IPS-NIHi7 (cell line): ENCODE results near the gene STK38L.

Source experiments
- DNase-seq: peaks from one replicate; pipeline ENCODE4 v3.0.0; 2012; ENCODE audit warnings: mixed read lengths; ENCODE audit errors: extremely low spot score

The STK38L gene

DNA sequence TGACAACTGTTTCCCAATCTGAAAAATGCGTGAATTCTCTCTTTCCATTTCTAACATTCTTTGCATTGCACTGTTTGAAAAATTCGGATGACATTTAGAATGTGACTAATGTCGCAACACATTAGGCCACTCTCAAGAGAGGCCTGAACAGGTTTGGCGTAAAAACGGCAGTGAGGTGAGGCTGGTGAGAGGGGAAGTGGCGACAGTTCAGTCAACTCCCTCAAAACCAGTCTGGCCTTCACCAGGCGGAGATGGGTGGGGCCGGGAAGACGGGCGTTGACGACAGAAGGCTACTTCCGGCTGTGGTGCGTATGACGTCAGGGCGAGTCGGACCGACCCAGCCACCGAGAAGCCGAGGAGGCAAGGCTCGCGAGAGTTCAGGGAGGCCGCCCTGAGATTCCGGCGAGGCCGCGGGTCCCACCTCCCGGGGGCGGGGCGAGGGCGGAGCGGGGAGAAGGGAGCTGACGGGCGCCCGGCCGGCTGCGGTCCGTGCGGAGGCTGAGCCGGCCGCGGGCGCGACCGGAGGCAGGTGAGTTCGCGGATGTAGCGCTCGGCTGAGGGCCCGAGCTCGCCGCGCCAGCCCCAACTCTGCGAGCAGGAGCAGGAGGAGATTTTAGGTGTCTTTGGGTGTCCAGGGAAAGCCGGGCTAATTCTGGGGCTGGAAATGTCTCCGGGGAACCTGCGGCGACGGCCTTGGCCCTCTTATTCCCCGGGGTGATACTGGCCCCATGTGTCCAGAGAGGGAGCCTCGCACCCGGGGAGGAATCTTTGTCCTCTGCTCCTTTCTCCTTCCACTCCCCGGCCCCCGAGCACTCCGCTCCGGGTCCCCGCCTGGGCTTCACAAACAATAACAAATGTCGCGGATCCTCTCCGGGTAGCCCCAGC, at the start of gene STK38L:
STK38L (plus strand) TSS at position 483 of the 885 bp plus-strand sequence. CDS start 53,435 bp downstream, outside the sequence.
- DNase-seq = peak; percentile 98

DNA sequence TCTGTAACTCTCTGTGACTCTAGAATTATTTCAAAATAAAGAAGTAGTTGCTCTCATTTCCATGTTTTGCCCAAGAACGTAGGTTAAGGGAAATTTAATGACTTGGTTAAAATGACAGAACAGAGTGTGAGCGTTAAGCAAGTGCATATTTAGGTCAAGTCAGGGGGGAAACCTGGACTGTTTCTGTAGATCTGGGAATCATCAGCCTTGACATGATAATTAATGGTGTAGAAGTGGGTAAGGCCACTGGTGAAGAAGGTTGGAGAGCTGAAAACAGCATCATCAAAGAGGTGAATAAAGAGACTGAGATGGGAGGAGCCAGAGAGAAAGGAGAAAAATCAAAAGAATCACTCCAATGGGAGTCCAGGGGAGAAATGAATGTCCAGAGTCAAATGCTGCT, 49.4 kb upstream of the STK38L start:
- no peak for DNase-seq

- no peak for DNase-seq
These were observed 46.0 kb upstream of the STK38L start for GRCh38 chr12:27198036-27198435.

DNA sequence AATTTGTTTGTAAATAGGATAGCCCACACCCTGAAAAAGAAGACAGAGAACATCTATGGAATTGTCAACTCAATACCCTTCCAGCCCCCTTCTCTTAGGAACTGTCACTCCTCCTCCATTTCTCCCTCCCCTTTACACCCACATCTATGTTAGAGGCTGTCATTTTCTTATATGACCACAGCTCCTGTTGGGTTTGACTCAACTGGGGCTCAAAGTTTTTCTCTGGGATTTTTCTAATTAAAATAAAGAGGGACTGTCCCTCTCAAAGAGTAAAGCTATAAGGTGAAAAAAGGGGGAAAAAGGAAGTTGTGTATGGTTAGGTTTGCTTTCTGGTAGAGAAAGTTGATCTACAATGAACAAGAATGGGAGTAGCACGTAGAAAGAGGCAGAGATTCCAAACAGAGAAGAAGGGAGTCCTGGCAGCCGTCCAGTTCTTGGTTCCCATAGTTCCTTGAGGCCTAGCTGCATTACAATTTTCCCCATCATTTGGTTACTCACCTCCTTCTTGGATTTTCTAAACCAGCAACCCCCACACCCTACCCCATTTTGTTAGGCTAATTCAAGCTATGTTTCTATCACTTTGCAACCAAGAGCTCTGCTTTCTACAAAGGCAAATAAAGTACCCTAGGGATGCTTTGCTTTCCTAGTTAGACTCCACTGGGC, 44.3 kb upstream of the STK38L start:
- DNase-seq = no peak

GRCh38 chr12:27201169-27201568, 42.9 kb upstream of the STK38L start:
- no peak for DNase-seq

DNA sequence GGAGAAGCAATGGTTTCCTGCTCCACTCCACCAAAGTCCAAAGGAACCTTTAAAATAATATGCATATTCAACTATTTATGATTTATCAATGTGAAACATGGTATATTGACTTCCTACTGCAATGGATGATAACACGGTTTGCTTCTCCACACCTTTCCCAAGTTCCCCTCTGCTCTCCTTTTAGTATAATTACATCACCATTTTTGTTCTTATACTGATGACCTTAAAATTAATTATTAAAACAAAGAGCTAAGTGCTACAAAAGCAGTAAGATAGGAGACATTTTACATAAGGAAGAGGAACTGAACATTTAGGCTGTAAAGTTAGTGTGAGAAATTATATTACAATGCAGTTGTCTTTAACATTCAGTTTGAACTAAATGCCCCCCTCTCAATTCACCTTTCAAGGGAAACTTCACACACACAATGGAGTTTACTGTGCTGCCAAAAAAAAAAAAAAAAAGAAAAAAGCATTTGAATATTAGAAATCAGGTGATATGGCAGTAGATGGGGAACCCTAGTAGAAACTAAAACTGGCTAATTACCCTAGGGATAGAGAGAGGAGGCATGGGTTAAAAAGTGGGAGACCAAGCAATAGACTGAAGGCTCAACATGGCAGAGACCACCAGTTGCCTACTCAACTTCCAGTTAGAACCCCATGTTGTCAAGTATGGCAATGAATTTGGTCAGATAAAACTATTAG, 37.1 kb upstream of the STK38L start:
- DNase-seq = no peak

GRCh38 chr12:27207615-27208413, 36.3 kb upstream of the STK38L start:
- no peak for DNase-seq

- DNase-seq = no peak
These were observed 35.7 kb upstream of the STK38L start for GRCh38 chr12:27208414-27208750.

DNA sequence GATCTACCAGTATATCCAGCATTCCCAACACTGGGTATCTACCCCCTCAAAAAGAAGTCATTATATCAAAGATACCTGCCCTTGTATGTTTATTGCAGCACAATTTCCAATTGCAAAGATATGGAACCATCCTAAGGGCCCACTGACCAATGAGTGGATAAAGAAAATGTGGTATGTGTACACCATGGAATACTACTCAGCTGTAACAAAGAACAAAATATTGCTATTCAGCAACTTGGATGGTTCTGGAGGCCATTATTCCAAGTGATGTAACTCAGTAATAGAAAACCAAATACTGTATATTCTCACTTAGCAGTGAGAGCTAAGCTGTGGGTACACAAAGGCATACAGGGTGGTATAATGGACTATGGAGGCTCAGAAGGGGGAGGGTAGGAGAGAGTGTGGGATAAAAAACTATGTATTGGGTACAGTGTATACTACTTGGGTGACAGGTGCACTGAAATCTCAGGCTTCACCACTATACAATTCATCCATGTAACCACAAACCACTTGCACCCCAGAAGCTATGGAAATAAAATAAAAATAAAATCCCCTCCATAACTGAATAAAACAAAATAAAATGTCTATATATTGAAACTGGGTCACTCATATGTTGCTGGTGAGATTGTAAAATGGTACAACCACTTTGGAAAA, 34.7 kb upstream of the STK38L start:
- no peak for DNase-seq

GRCh38 chr12:27210187-27210586, 33.9 kb upstream of the STK38L start:
- no peak for DNase-seq

DNA sequence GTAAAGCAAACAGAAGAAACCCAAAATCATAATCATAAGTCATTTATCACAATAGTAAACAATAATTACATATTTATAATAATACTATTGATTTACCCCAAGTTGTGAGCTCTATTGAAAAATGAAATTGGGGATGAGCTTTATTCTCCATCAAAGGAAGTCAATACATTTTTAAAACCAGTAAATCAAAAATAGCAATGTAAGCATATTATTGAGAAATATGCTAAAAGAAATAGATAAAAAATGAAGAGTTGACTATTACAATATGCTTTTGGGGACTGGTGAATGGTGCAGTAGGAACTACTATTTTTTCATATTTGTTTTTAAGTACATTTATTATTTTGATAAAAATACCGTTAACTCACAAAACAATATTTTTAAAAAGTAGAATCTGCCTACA, 31.2 kb upstream of the STK38L start:
- DNase-seq = no peak

DNA sequence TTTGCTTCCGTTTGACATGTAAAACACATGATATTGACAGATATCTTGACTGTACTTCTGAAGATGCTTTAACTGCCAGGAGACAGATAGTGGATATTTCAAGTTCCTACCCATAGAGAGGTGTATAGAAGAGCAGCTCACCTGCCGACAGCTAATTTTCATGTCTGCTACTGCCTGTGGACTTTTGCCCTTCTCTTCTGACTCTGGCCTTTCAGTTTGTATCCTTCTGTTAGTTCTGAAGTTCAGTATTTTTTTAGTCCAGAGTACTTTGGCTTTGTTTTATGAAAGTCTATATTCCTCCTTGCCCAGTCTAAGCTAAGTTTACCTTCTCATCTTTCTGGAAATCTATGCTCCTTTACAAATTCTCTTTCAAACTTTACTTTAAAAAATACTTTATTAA, 30.8 kb upstream of the STK38L start:
- no peak for DNase-seq

- no peak for DNase-seq
These were observed 30.0 kb upstream of the STK38L start for GRCh38 chr12:27213830-27214787.

DNA sequence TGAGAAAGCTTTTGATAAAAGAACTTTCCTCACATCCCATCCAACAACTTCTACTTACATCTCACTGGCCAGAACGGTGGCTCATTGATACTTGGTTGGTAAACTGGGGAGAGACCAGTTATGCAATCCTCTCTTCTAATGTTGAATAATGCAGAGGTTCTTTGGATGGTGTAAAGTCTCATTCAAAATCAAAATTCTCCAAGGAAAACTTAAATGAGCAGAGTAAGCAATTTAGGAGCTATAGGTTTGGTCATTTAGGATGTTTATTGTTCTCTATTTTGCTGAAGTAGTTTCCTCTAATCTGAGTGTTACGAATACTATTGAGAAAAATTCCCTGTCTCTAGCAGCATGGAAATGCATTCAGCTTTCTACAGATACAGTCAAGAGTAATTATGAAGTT, 26.5 kb upstream of the STK38L start:
- DNase-seq = no peak

DNA sequence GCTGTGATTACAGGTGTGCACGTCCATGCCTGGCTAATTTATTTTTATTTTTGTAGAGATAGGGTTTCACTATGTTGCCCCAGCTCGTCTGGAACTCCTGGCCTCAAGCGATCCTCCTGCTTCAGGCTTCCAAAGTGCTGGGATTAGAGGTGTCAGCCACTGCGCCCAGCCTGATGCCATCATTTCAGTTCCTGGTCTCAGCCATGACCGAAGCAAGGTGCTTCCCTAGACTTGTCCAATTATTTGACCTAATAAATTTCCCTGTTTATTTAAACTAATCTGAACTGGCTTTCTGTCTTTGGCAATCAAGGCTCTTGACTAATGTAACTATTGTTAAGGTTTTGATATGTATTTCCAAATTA, 24.4 kb upstream of the STK38L start:
- DNase-seq = no peak

GRCh38 chr12:27220055-27220987, 23.8 kb upstream of the STK38L start:
- no peak for DNase-seq

DNA sequence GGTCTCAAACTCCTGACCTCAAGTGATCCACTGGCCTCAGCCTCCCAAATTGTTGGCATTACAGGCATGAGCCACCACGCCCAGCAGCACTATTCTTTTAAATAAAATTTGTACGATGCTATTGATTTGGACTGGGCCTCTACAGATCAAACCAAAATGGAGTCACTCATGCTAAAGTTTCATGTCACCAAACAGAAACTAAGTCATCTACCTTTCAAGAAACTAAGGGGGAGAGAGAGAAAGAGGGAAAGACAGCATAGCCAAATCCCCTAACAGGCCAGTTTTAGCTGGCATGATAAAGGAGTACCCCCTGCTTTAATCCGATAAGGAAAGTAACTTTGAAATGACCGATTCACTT, 23.1 kb upstream of the STK38L start:
- no peak for DNase-seq

- DNase-seq = no peak
These were observed 22.3 kb upstream of the STK38L start for GRCh38 chr12:27221625-27222387.
